GM18870 (cell line): ENCODE results near the gene SSUH2.

Experiments
- ATAC-seq: cut with Tn5 transposase; IDR thresholded peaks from one replicate; pipeline ENCODE4 v1.9.1; 2021; ENCODE audit warnings: moderate library complexity; ENCODE audit not compliant: unreplicated experiment

Gene SSUH2

DNA sequence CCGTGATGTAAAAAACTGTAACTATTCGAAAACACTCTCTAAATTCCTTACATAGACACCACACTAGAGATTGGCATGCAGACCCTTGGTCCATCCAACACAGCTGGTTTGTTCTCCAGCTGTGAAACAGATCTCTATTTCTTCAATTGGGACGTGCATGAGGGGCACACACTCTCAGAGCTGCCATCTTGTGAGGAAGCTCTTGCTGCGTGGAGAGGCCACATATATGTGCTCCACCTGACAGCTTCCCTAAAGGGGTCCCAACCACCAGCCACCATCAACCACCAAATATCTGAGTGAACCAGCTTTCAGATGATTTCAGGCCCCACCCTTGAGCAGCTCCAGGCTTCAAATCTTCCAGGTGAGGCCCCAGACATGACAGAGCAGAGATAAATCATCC is 25.6 kb downstream of the SSUH2 start:
- ATAC-seq, result no peak

DNA sequence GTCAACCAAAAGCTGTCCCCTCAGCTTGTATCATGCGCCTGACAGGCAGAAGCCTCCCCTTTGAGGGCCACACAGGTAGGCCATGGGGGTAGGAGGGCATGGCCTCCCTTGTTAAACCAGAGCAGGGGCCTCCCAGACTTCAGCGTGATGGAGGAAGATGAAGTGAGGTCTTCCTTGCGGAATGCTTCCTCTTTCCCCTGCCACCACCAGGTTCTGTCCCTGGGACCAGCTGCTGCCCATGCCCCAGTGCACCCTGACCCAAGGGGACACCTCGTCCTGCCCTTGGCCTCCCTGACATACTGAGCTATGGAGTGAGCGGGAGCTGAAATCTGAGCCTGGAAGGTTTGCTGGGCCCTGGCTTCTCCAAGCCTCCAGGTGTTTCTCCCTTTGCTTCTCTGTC is 26.7 kb downstream of the SSUH2 start:
- ATAC-seq, result no peak

DNA sequence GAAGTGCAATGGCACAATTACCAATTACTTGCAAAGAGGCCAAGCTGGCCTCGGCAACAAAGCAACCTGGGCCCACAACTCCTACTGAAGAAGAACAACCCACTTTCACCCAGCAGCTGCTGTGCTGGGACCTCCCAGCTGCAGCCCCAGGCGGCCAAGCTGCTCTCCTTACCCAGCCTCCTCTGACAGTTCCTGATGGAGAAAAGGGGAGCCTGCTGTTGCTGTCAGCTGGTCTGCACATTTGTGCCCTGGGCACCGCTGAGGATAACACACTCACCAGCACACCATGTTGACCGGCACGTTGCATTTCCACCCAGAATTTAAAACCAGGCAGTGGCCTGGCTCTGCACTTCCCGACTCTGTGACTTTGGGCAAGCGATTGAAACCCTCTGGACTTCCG is 33.6 kb downstream of the SSUH2 start:
- no peak for ATAC-seq

DNA sequence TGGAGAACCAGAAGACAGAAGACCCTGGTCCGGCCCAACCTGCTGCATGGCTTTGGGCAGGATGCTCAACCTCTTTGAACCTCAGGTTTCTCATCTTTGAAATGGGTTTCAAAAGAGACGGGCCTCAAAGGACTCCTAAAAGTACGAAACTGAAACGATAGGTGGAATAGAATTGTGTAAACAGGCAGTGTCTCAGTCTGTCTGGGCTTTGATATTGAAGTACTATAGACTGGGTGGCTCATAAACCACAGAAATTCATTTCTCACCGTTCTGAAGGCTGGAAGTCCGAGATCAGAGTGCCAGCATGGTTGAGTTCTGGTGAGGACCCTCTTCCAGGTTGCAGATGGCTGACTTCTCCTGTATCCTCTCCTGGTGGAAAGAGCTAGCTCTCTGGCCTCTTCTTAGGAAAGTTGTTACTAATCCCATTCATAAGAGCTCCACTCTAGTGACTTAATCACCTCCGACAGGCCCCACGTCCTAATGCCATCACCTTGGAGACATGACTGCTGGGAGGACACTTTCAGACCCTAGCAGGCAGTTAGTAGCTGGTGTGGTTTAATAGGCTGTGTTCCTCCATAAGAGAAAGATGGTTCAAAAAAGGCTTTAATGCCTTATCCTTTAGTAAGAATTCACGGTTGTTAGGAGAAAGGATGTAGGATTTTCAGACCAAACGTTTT is 35.7 kb downstream of the SSUH2 start:
- no peak for ATAC-seq

DNA sequence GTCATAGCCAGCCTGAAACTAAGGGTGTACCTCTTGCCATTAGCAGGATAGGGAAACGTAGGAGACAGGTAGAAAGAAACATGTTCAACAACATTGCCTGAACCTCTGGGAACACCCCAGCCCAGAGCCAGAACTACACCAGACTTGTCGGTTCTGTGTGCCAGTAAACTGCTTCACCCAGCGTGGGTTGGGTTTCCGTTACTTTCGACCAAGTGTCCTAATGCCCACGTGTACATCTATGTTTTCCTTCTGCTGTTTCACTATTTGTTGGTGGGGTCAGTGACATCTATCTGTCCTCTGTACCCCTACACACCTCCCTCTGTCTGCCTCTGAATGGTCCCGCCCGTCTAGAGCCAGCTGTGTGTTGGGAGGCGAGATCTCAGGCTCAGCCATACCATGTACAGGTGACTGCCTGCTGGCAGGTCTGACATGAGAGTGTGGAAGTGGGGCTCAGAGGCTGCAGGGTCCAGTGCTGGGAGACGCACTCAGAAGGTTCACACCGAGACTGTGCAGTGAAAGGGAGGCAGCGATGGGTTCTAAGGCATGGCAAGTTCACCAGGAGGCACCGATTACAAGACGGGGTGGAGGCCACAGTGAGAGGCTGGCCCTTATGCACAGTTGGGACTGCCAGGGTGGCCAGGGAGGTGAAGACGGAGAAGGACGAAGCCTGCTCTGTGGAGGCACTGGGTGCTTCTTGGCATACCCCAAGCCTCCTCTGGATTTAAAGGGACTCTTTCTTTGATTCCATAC is 36.4 kb downstream of the SSUH2 start:
- ATAC-seq, result no peak

DNA sequence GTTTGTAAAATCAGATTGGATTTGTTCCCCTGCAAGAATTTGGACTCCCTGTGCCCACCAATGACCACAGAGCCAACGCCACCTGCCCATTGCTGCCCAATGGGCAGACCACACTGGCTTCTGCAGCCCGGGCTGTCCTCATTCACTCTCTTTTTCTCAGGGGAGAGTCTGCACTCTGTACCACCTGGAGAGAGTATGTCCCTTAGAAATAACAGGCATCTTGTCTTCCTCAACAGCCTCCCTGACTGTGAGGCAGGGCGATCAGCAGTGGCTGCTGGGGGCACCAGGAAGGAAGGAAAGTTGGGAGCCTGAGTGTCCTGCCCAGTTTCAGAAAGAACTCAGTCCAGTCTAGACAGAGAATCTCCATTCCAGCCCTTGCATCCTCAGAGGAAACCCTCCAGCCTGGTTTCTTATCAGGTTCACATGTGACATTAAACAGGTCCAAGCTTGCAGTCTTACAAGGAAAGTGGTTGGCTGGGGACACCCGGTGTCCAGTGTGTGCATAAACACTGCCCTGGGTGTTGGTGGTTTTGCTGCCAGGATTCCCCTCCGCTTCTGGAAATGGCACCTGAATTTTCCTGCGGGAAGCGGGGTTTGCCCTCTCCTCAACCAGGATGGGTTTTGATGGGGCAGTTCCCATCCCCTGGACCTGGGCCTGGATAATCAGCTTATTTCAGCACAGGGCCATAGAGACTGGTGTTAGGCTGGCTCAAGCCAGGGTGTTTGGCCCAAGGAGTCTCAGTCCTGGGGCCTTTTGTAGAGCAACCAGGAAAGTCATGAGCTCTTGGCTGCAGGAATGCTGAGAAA is 37.2 kb downstream of the SSUH2 start:
- ATAC-seq, result no peak

DNA sequence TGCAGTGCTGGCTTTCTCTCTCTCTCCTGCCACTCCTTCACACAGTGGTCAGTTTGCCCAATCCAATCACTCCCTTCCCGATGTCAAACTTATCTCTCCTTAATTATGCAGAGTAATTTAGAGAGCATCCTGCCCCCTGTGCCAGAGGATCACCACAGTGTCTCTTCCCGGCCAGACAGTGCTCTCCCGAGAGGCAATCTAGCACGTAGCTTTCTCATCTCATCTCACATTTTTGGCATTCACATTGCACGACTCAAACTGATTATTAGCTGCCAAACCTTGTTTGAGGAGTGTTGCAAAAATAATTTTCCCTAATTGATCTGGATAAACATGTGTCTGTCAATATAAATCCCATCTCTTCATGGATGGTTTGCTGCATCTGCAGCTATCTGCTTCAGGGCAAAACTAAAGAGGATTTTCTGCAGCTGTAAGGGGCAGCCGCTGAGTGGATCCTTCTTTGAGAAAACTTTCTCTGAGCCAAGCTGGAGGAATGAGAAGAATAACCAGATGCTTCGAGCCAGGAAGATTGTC is 37.8 kb downstream of the SSUH2 start:
- no peak for ATAC-seq

DNA sequence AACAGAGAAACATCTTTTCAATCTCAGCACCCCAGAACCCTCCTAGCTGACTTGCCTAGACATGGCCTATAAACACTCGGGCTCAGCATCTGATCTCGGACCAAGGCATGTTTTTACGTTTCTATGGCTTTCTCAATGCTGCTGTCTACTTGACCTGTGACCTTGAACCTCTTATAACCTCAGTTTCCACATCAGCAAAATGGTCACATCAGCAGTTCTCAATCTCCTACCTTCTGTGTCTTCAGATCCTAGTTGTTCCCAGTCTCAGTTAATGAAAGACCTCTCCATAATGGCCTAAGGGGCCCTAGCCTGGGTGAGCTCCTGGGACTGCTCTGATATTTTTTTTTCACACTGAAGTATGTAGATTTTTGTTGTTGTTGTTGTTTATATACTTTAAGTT is 39.6 kb downstream of the SSUH2 start:
- ATAC-seq, result no peak

DNA sequence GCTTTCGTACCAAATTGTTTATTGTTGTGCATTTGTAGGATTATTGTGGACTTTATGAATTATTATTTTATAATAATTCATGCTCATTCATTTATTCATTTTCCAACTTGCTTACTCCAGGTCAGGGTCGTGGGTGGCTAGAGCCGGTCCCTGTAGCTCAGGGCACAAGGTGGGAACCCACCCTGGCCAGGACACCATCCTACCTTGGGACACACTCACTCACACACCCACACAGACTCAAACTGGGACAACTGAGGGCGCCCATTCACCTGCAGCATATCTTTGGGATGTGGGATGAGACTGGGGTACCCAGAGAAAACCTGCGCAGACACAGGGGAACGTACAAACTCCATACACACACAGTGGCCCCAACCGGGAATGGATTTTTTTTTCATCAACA is 40.6 kb downstream of the SSUH2 start:
- no peak for ATAC-seq

DNA sequence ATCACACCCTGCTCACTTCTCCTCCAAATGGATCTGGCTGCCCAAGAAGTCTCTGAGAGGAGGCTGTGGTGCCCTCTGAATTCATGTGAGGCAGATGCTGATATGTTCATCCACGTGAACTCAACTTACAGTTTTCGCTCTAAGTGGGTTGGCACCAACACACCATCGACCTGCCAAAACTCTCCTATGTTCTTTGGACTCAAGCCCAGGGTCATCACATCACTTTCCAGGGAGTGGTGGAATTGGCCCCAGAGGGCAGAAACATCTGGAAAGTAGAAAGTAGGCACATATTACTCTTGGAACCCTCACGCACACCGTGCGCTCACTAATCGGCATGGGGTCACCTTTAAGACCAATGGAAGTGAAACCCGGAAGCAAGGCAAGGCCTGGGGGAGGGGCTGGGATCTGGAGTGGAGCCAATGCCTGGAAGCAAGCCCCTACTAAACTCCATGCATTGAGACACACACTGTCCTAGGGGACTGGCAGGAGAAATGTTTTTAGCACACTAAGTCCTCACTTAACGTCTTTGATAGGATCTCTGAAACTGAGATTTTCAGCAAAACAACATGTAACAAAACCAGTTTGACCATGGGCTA is 41.4 kb downstream of the SSUH2 start:
- no peak for ATAC-seq

DNA sequence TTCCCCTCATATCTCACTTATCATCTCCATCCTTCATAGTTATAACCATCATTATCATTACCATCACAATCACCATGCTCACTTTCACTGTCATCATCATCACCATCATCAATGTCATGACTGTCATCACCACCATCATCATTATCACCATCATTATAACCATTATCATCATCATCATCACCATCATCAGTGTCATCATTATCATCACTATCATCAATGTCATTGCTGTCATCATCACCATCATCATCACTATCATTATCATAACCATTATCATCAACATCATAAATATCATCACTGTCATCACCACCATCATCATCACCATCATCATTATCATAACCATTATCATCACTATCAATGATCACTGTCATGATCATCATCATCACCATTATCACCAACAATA is 44.1 kb downstream of the SSUH2 start:
- ATAC-seq, result no peak

DNA sequence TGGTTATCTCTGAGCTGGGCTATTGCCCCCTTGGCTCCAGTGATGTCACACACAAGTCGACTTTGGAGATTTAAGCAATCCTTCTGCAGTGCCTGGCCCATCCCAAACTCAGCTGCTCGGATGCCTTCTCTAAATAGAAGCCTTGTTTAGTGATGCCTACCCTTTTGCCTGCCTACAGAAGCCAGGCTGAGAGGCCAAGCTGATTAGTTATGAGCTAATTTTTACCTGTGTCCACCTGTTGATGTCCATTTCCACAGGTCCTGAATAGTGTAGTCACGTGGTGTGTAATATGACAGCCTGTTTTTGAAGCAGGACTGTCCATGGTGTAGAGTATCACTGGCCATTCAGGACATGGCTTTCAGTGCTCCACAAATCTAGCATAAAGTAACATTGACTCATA is 45.5 kb downstream of the SSUH2 start:
- no peak for ATAC-seq

DNA sequence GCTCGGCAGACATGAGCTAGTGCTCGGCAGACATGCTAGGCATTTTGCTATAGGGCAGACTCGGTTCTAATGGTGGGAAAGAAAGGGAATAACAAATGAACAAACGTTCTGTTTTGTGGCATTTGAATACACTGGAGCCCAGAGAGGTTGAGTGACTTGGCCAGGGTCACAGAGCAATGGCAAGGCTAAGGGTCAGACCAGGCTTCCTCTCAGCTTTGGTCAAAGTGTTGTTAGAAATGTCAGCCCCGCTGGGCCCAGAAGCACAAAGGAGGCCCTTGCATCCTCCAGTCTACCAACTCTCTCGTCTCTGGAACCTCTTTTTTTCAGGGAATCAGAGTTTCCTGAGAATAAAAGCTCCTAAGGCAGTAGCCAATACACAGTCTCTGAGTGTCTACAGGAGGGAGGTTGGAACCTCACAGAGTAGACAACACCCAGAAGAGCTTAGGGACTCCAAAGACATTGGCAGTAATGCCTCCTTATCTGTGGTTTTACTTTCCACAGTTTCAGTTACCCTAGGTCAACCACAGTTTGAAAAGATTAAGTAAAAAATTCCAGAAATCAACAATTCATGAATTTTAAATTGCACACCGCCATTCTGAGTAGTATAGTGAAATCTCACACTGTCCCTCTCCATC is 47.3 kb downstream of the SSUH2 start:
- no peak for ATAC-seq

DNA sequence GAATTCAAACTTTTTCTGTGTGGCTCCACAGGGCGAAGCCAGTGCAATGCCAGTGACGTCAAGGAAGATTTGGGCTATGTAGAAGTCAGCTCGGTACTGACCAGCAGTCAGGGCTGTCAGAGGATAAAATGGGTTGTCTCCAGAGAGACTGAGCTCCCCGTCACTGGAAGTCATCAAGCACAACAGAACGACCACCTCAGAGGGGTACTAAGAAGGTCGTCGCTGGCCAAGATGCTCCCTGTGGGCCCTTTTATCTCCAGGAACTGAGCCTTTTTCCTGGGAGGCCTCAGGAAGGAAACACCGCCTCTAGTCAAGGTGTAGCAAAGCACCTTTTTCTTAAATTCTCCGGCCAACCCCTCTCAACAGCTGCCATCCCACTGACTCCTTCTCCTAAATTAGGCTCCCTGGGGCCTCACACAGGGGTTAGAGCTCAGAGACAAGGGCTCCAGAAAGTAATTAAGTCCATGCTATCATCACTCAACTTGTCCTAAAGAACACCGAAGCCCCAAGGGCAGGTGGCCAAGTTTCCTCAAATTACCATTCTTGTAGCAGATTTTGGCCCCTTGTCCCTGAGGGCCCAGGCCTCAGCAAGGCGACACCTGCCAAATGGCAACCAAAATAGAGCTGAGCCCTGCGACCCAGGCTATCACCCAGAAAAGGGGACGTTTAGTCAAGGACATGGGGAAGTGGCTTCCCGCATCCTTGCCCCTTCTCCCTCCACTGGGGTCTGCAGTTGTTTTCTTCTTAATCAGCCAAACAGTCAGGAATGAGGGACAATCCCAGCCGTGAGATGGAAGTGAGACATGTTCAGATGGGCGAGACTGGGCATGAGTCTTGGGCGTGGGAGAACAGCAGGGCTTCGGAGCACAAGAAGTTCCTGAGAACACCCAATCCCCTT is 48.0 kb downstream of the SSUH2 start:
- no peak for ATAC-seq

DNA sequence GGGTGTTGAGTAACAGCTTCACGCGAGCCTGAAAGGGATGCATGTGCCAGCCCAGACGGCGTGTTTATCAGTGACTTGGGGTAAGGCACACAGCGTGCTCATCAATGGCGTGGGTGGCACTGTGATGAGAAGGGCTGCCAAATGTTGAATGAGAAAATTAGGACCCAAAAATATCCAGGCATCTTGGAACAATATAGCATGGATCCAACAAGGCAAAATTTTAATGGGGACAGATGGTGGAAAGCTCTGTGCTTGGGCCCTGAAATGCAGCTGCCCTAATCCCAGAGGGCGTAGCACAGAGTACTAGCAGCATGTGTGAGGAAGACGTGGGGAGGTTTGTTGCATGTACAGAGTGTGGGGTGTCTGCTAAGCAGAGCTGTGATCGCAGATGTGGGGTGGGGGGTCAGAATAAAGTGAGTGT is 48.9 kb downstream of the SSUH2 start:
- no peak for ATAC-seq

DNA sequence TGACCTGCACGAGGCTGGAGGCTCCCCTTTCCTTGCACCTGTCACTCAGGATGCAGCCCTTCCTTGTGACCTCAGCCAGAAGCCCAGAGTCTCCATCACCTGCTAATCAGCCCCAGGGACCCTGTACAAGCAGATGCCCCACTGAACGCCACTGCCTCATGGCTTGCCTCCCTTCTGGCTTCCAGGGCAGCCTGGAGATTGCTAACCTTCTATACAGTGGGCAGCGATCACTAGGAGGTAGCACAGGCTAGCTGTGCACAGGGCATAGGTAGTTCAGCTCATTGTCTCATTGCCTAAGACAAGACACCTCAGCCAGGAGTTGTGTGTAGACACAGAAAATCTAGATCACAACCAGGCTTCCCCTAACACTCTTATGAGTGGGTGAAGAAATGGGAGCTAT is 49.3 kb downstream of the SSUH2 start:
- ATAC-seq, result no peak

DNA sequence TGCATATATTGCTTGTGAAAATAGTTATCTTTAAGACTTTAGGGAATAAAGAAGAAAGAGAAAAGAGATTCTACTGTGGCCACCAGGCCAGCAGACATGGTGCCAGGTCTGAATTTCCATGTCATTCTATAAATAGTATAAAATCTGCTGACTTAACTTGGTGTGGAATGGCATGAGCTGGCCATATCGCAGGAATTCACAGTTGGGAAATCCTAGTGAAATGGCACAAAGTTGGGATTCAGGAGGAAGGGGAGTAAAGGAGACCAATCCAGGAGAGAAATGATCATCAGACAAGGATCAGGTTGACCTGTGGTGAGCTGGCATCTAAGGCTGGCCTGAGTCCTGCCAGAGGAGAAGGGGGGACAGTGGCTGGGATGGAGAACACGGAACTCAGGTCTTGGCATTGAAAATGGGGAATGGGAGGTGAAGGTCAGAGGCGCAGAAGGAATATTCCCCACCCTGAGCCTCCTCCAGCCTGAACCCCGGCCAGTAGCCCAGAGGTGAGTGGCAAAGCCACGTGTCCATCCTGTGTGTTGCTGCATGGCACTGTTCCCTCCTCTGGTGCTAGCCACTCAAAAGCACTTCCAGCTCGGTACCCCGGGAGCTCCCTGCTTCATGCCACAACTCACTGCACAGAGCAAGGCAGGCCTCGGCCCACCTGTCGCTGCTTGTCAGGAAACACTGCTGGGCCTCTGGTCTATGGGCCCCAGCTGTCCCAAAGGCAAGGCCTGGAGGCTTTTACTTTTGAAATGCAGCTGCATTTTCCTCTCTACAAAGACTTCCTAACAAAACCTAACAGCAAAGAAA is 51.4 kb downstream of the SSUH2 start:
- no peak for ATAC-seq

DNA sequence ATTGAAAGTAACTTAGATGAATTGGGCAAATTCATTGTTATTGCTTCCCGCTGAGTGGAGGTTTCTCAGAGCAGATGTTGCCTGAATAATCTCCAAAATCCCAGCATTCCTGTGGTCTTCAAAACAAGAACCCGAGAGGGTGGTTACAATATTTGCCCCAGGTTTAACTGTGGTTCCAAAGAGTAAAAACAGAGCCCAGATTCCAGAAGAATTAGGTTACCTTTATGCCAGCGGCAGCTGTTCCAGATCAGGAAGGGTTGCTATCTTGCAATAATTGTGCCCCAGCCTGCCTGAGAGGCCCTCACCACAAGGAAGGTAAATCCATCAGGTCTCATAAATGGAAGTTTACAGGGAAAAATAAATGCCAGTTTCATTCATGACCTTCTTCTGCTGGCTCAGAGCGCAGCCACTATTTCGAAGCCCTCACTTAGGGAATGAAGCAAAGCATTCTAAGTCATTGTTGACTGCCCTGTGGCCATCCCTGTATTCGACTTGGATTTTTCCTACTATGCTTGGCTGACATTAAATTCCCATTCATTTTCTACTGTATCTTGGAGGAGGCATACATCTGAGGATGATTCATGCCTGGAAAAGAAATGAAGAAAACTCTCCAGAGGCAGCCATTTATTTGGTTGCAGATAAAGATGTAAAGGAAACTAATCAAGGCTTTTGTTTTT is 54.6 kb downstream of the SSUH2 start:
- ATAC-seq, result no peak
